Keratinocyte (primary cell): ENCODE results near the gene NDUFB8. TPM values are rescaled to one million over a fixed set of nuclear protein-coding genes. Genes with fewer than 3 reads are reported as not detected.

Experiments used
- DNase-seq: peaks from one replicate; pipeline ENCODE4 v3.0.0-alpha.2; 2011; ENCODE audit warnings: low read depth, missing footprints, low spot score
- FAIRE-seq: peaks from 2 replicates; lab custom pipeline; 2011; peaks lifted over from hg19 to GRCh38; lab: Jason Lieb, UNC
- H2AFZ ChIP-seq: 2 replicates; pipeline ENCODE4 v1.6.0; 2012; ENCODE audit warnings: low read length, control low read depth, inconsistent platforms; ENCODE audit not compliant: control insufficient read depth
- H3K27ac ChIP-seq: 2 replicates; pipeline ENCODE4 v1.5.1; 2011; ENCODE audit warnings: low read length; ENCODE audit not compliant: control insufficient read depth, insufficient read depth
- H3K27me3 ChIP-seq: 3 replicates; pipeline ENCODE4 v1.6.0; 2011; ENCODE audit warnings: low read length; ENCODE audit not compliant: control insufficient read depth, insufficient read depth; ENCODE audit errors: extremely low read depth
- H3K36me3 ChIP-seq, 2 experiments: 2 replicates in 1 of 2; 3 replicates in 1 of 2; pipeline ENCODE4 v1.5.1; 2011; ENCODE audit warnings: low read length in 2 of 2, mild to moderate bottlenecking in 1 of 2; ENCODE audit not compliant: control insufficient read depth in 2 of 2, insufficient read depth in 2 of 2; ENCODE audit errors: extremely low read depth in 1 of 2
- H3K4me1 ChIP-seq: 3 replicates; pipeline ENCODE4 v1.5.1; 2011; ENCODE audit warnings: low read length; ENCODE audit not compliant: control insufficient read depth, insufficient read depth; ENCODE audit errors: extremely low read depth
- H3K4me2 ChIP-seq: 3 replicates; pipeline ENCODE4 v1.6.0; 2011; ENCODE audit warnings: low read depth, low read length; ENCODE audit not compliant: control insufficient read depth, insufficient read depth; ENCODE audit errors: extremely low read depth
- H3K4me3 ChIP-seq, 3 experiments: fragments of 200-600 bp in 1 of 3; sonication (generic) in 1 of 3; 2 replicates in 2 of 3; 3 replicates in 1 of 3; pipeline ENCODE4 v1.5.1; 2011 to 2016; ENCODE audit warnings: low read length in 3 of 3, mild to moderate bottlenecking in 3 of 3, control low read depth in 2 of 3, inconsistent platforms in 1 of 3, low read depth in 1 of 3, mixed read lengths in 1 of 3, mixed run types in 1 of 3, moderate library complexity in 1 of 3; ENCODE audit not compliant: control insufficient read depth in 2 of 3, insufficient read depth in 2 of 3; ENCODE audit errors: extremely low read depth in 1 of 3
- H3K79me2 ChIP-seq: 2 replicates; pipeline ENCODE4 v1.6.0; 2012; ENCODE audit warnings: low read length; ENCODE audit not compliant: control insufficient read depth, insufficient read depth
- H3K9ac ChIP-seq: 3 replicates; pipeline ENCODE4 v1.6.0; 2011; ENCODE audit warnings: low read length; ENCODE audit not compliant: control insufficient read depth, insufficient read depth; ENCODE audit errors: extremely low read depth
- H3K9me1 ChIP-seq: 3 replicates; pipeline ENCODE4 v1.6.0; 2011; ENCODE audit warnings: low read length; ENCODE audit not compliant: control insufficient read depth, insufficient read depth; ENCODE audit errors: extremely low read depth
- H3K9me3 ChIP-seq: 2 replicates; pipeline ENCODE4 v1.5.1; 2012; ENCODE audit warnings: low read depth, low read length; ENCODE audit not compliant: control insufficient read depth
- H4K20me1 ChIP-seq: 3 replicates; pipeline ENCODE4 v1.6.0; 2011; ENCODE audit warnings: low read length; ENCODE audit not compliant: control insufficient read depth, insufficient read depth; ENCODE audit errors: extremely low read depth
- EZH2 ChIP-seq: IDR thresholded peaks from one replicate; pipeline ENCODE4 v1.6.1; 2012; ENCODE audit warnings: inconsistent platforms, mild to moderate bottlenecking, low read length, moderate library complexity
- dilution Hi-C: fragments of 300-500 bp; cut with MboI; formaldehyde crosslinking; loops from one replicate; pipeline ENCODE4 v1.7.0; 2020; ENCODE audit warnings: low sequenced_read_pairs; ENCODE audit not compliant: extremely low pct_ligation_motif_present
- polyA plus RNA-seq, 5 experiments: library from polyadenylated mRNA; depleted of rRNA in 3 of 5; stranded (reverse) in 3 of 5; stranded (forward) in 1 of 5; unstranded in 1 of 5; fragments of >200 nt; gene quantifications; 1 replicate in 1 of 5; 2 replicates in 3 of 5; 3 replicates in 1 of 5; pipeline versions ENCODE4 v1.2.1 to v1.2.3, GENCODE V29; 2011 to 2012; ENCODE audit warnings: missing spikeins in 2 of 5, low read depth in 1 of 5, low replicate concordance in 1 of 5
- TF ChIP-seq, protein P1 (sequence below), 3 experiments: IDR thresholded peaks in 1 of 3; conservative IDR thresholded peaks in 1 of 3; optimal IDR thresholded peaks in 1 of 3; 2 replicates in 2 of 3; 3 replicates in 1 of 3; pipeline versions ENCODE3 to v1.5.1; 2011; ENCODE audit warnings: low read length in 3 of 3, mild to moderate bottlenecking in 3 of 3, moderate library complexity in 2 of 3, control low read depth in 1 of 3, inconsistent platforms in 1 of 3; ENCODE audit not compliant: insufficient read depth in 2 of 3; ENCODE audit errors: extremely low read depth in 1 of 3

The NDUFB8 gene
- polyA plus RNA-seq, 1 donor (not counting 4 experiments of a cell fraction or from before 2014, with no cell fraction given), result 178 TPM

DNA sequence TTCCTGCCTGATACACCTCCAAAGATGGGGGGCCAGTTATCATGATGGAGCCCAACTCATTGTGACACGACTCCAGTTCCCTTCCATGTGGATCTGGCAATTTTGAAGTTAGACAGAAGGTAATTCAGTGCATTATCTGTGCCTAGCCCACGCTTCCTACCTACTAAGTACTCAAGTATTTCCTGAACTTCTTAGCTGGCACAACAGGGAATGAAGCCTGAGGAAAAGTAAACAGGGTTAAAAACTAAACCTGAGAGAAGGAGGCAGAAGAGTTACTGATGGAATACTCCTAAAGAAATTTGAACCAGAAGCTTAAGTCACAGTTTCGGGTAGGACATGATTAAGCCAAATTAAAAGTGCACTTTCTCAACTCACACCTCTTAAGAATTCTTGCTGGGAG, 8.9 kb downstream of the NDUFB8 start:
- no peak for DNase-seq
- no peaks in the 10 kb centered on the region for H3K27me3 ChIP-seq
- FAIRE-seq, result peak; percentile 9
- H3K36me3 ChIP-seq, result peaks cover 3 to 17% of the 10 kb centered on the region in 2 experiments
- H3K9me3 ChIP-seq, result no peaks in the 10 kb centered on the region
- H3K4me2 ChIP-seq, result no peak overlapping the region
- no peaks in the 10 kb centered on the region for H3K79me2 ChIP-seq
- H3K9ac ChIP-seq, result no peak overlapping the region
- TF ChIP-seq, protein P1, sequence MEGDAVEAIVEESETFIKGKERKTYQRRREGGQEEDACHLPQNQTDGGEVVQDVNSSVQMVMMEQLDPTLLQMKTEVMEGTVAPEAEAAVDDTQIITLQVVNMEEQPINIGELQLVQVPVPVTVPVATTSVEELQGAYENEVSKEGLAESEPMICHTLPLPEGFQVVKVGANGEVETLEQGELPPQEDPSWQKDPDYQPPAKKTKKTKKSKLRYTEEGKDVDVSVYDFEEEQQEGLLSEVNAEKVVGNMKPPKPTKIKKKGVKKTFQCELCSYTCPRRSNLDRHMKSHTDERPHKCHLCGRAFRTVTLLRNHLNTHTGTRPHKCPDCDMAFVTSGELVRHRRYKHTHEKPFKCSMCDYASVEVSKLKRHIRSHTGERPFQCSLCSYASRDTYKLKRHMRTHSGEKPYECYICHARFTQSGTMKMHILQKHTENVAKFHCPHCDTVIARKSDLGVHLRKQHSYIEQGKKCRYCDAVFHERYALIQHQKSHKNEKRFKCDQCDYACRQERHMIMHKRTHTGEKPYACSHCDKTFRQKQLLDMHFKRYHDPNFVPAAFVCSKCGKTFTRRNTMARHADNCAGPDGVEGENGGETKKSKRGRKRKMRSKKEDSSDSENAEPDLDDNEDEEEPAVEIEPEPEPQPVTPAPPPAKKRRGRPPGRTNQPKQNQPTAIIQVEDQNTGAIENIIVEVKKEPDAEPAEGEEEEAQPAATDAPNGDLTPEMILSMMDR (optimal IDR thresholded peaks at IDR 0.05 in 1 of 3, IDR thresholded peaks at IDR 0.05 in 1 of 3, conservative IDR thresholded peaks at IDR 0.05 in 1 of 3; ENCODE audit: extremely low read depth in 1 of 3, insufficient read depth in 2 of 3, low read length in 3 of 3), result no peak
- no peak for TF ChIP-seq EZH2
- H3K4me1 ChIP-seq, result no peaks in the 10 kb centered on the region
- no peak overlapping the region for H2AFZ ChIP-seq
- H3K4me3 ChIP-seq, result no peak overlapping the region
- dilution Hi-C loops, result no loop called here
- no peak overlapping the region for H3K27ac ChIP-seq
- H4K20me1 ChIP-seq, result no peaks in the 10 kb centered on the region
- no peaks in the 10 kb centered on the region for H3K9me1 ChIP-seq

DNA sequence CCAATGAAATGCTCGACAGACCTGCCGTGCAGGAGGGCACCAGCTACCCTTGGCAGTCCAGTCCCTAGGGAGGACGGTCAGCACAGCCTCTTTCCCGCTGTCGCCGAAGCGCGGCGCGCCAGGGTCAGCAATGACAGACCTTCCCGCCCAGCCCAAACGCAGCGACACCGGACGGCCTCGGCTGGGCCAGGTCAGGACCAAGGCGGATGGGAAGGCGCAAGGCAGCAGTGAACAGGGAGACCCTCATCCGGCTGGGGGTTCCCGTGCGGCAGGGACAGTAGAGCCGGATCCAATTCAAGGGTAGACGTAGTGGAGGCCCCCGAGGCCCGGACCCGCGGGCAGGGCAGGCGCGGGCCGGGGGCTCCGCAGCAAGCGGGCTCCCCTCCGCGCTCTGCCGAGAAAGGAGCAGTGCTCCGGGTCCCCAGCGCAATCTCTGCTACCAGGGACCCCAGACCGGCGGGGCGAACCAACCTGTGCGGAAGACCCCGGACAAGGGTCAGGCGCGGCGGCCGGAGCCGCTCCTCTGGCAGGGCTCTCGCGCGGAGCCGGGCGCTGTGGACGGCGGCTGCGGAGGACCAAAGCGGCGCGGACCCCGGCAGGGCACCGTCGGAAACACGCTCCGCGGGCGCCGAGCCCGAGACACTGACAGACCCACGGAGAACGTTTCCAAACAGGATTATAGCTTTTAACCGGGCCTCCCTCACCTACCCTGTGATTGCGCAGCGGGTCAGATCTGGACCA, 10.2 kb downstream of the NDUFB8 start, which contains the start of gene SEC31B:
TSS of gene SEC31B (minus strand) at position 551 of the 741 bp plus-strand sequence. CDS start 2,909 bp downstream, outside the sequence.
- H3K9ac ChIP-seq, result no peak within 1 kb of the TSS
- H3K4me3 ChIP-seq, result no peak within 1 kb of the TSS
- no peaks in the 10 kb centered on the region for H3K79me2 ChIP-seq
- no peaks in the 10 kb centered on the region for H4K20me1 ChIP-seq
- no peaks in the 10 kb centered on the region for H3K4me1 ChIP-seq
- H3K27ac ChIP-seq, result no peak within 1 kb of the TSS
- no peak within 1 kb of the TSS for H2AFZ ChIP-seq
- no peak for FAIRE-seq
- DNase-seq, result no peak
- no peaks in the 10 kb centered on the region for H3K9me3 ChIP-seq
- no peaks in the 10 kb centered on the region for H3K9me1 ChIP-seq
- H3K27me3 ChIP-seq, result no peaks in the 10 kb centered on the region
- TF ChIP-seq, protein P1 (optimal IDR thresholded peaks at IDR 0.05 in 1 of 3, IDR thresholded peaks at IDR 0.05 in 1 of 3, conservative IDR thresholded peaks at IDR 0.05 in 1 of 3; ENCODE audit: extremely low read depth in 1 of 3, insufficient read depth in 2 of 3, low read length in 3 of 3), result peak in 1 of 3 experiments; percentile 12
- TF ChIP-seq EZH2, result no peak
- peaks cover 3 to 11% of the 10 kb centered on the region in 2 experiments for H3K36me3 ChIP-seq
- dilution Hi-C loops, result no loop called here
- H3K4me2 ChIP-seq, result peak within 1 kb of the TSS; percentile 29
